Immature natural killer cell (primary cell): ENCODE measurements around the gene ATP8B1. TPM values are rescaled to one million over a fixed set of nuclear protein-coding genes. Genes with fewer than 3 reads are reported as not detected.
"Not testable (repeated sequence)": the region's sequence is repeated elsewhere in the genome, so short reads cannot be mapped to it uniquely, and the experiment has no call there.

Experiments
- DNase-seq, 3 donors: peaks; one replicate each; pipeline ENCODE4 v3.0.0; 2022; ENCODE audit warnings: mixed read lengths in 1 of 3
- H3K27ac Mint-ChIP-seq, 6 donors: one replicate each; pipeline ENCODE4 v1.8.0; 2020; ENCODE audit warnings: mixed read lengths in 6 of 6, mild to moderate bottlenecking in 5 of 6, inconsistent platforms in 4 of 6, moderate library complexity in 3 of 6
- H3K27me3 Mint-ChIP-seq, 3 donors: one replicate each; pipeline ENCODE4 v1.8.0; 2020 to 2021; ENCODE audit warnings: low read depth in 3 of 3, mild to moderate bottlenecking in 3 of 3, mixed read lengths in 3 of 3, moderate library complexity in 3 of 3, inconsistent platforms in 1 of 3
- H3K36me3 Mint-ChIP-seq, 3 donors: one replicate each; pipeline ENCODE4 v1.8.0; 2020; ENCODE audit warnings: mixed read lengths in 3 of 3, inconsistent platforms in 2 of 3, mild to moderate bottlenecking in 2 of 3
- H3K4me1 Mint-ChIP-seq, 2 donors: one replicate each; pipeline ENCODE4 v1.8.0; 2020; ENCODE audit warnings: inconsistent platforms in 2 of 2, mild to moderate bottlenecking in 2 of 2, mixed read lengths in 2 of 2, moderate library complexity in 1 of 2
- H3K4me3 Mint-ChIP-seq, 5 donors: one replicate each; pipeline ENCODE4 v1.8.0; 2020; ENCODE audit warnings: mild to moderate bottlenecking in 5 of 5, mixed read lengths in 5 of 5, inconsistent platforms in 3 of 5, moderate library complexity in 3 of 5
- H3K9me3 Mint-ChIP-seq, 6 donors: one replicate each; pipeline ENCODE4 v1.8.0; 2020; ENCODE audit warnings: mild to moderate bottlenecking in 6 of 6, mixed read lengths in 6 of 6, inconsistent platforms in 4 of 6, moderate library complexity in 3 of 6
- polyA plus RNA-seq, 3 donors: library from polyadenylated mRNA; unstranded; fragments of 300-500 nt; fragmentation: Illumina TruSeq; gene quantifications; one replicate each; pipeline ENCODE4 v1.2.3, GENCODE V29; 2021

The ATP8B1 gene
- polyA plus RNA-seq, result under 1 TPM in 1 of 3 donors, not detected in 2; 0.55 TPM

DNA sequence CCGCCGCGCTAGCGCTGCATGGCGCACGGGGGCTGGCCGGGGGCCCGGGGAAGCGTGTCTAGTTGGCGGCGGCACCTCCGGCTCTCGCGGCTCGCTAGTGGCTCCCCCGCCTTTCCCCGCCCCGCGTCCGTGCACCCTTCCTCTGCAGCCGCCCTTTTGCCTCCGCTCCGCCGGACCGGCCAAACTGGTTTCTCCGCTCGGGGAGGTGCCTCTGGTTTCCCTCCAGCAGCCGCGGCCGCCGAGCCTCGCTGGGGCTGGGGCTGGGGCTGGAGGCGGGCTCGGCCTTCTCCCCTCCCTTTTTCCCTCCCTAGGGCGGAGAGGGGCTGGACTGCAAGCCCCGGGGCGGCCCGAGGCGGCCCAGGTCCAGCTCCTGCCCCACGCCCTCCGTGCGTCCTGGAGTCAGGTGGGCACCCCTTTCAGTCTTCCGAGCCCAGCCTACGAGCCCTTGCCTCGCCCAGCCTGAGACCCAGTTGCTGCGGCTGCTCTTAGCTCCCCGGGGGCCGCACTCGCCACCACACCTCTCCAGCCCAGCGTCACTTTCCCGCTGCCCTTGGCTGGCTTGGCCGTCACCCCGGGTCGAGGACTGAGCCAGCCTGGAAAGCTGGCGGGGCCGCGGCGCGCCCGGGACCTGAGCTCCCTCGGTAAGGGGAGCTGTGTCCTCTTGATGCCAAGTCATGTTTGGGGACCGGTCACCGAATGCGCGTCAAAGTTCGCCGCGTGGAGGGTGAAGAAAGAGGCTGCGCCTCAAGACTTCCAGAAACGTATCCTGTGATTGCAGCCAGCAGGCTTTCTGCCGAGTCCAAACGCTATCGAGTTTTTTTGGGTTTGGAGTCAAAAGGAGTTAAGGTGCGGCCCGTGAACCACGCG, at the start of gene ATP8B1:
Gene ATP8B1 (minus strand): TSS at position 213 of the 867 bp plus-strand sequence. CDS start 71,508 bp downstream, outside the sequence.
- peaks cover 0 to 11% of the 10 kb centered on the region in 2 donors for H3K4me1 Mint-ChIP-seq
- H3K36me3 Mint-ChIP-seq, result peaks cover 0 to 8% (median 4%) of the 10 kb centered on the region in 3 donors
- H3K27ac Mint-ChIP-seq, result no peak within 1 kb of the TSS
- H3K9me3 Mint-ChIP-seq, result no peaks in the 10 kb centered on the region
- peak within 1 kb of the TSS; percentile 18 to 60 (median 41) for H3K4me3 Mint-ChIP-seq
- DNase-seq, result no peak
- peaks cover 10 to 20% (median 11%) of the 10 kb centered on the region in 3 donors for H3K27me3 Mint-ChIP-seq

DNA sequence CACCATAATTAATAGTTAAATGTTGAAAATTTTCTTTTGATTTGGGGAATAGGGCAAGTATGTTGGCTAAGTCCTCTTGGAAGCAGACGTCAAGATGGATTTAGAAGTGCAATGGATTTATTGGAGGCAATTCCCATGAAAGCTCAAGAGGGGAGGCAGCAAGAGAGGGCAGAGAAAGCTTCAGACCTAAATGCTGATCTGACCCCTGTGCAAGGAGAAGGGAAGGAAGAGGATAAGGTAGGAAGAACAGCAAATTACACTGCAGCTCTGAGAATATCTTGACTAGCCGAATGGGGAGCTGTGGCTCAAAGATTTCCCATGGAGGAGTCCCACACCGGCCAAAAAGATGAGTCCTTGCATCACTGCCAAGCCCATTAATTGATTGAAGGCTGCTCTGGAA, 46.9 kb upstream of the ATP8B1 start:
- Mint-ChIP-seq H3K36me3 (no peaks in the 10 kb centered on the region), H3K9me3 (no peaks in the 10 kb centered on the region), H3K4me1 (no peaks in the 10 kb centered on the region), H3K4me3 (no peak overlapping the region), H3K27ac (no peak overlapping the region), H3K27me3 (peaks cover 6 to 11% (median 8%) of the 10 kb centered on the region in 3 donors)
- DNase-seq, result no peak

- H3K9me3 Mint-ChIP-seq, DNase-seq, H3K27ac Mint-ChIP-seq, H3K4me1 Mint-ChIP-seq, H3K4me3 Mint-ChIP-seq, H3K36me3 Mint-ChIP-seq: not testable (repeated sequence)
- peaks cover 8 to 11% (median 8%) of the 10 kb centered on the region in 3 donors for H3K27me3 Mint-ChIP-seq
These were observed 45.3 kb upstream of the ATP8B1 start for GRCh38 chr18:57848374-57848773.

DNA sequence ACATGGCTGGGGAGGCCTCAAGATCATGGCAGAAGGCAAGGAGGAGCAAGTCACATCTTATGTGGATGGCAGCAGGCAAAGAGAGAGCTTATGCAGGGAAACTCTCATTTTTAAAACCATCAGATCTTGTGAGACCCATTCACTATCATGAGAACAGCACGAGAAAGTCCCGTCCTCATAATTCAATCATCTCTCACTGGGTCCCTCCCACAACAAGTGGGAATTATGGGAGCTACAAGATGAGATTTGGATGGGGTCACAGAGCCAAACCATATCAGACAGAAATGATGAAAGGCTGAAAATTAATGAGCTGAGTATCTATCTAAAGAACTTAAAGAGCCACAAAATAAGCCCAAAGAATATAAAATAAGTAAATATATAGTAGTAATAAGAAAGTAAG, 44.3 kb upstream of the ATP8B1 start:
- H3K27ac Mint-ChIP-seq, DNase-seq, H3K4me3 Mint-ChIP-seq, H3K9me3 Mint-ChIP-seq, H3K36me3 Mint-ChIP-seq, H3K4me1 Mint-ChIP-seq: not testable (repeated sequence)
- peaks cover 8 to 11% (median 8%) of the 10 kb centered on the region in 3 donors for H3K27me3 Mint-ChIP-seq

DNA sequence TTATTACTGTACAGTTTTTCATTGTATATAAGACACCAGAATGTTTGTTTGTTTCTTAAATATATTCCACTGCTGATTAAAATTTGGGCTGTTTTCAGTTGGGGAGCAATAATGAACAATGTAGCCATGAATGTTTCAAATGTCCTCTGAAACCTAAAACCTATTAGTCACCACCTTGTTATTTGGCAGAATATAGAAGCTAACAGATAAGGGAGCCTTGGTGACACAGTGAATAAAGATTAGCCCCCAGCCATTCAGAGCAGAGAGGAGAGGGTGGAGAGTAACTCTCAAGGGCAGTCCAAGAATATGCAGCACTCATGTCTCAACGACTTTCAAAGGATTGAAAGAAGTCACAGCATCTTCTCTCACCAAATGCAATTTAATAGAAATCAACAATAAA, 43.1 kb upstream of the ATP8B1 start:
- Mint-ChIP-seq H3K9me3 (no peaks in the 10 kb centered on the region), H3K4me1 (no peaks in the 10 kb centered on the region), H3K4me3 (no peak overlapping the region), H3K36me3 (no peaks in the 10 kb centered on the region), H3K27ac (no peak overlapping the region), H3K27me3 (peaks cover 2 to 11% (median 5%) of the 10 kb centered on the region in 3 donors)
- DNase-seq, result no peak

GRCh38 chr18:57845605-57846074, 42.5 kb upstream of the ATP8B1 start:
- H3K9me3 Mint-ChIP-seq, result no peaks in the 10 kb centered on the region
- no peak overlapping the region for H3K27ac Mint-ChIP-seq
- H3K36me3 Mint-ChIP-seq, result no peaks in the 10 kb centered on the region
- no peak overlapping the region for H3K4me3 Mint-ChIP-seq
- no peak for DNase-seq
- no peaks in the 10 kb centered on the region for H3K4me1 Mint-ChIP-seq
- peaks cover 2 to 9% (median 5%) of the 10 kb centered on the region in 3 donors for H3K27me3 Mint-ChIP-seq

DNA sequence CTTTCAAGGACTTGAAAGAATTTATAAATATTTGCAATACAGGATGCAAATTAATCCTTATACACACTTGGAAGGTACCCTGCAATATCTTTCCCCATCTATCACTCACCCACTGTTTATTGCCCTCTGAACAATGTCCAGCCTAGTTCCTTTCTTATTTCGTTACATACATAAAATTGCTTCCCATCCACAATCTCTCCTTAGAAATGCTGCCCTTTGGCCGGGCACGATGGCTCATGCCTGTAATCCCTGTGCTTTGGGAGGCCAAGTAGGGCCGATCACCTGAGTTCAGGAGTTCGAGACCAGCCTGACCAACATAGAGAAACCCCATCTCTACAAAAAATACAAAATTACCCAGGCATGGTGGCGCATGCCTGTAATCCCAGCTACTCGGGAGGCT, 41.2 kb upstream of the ATP8B1 start:
- no peaks in the 10 kb centered on the region for H3K4me1 Mint-ChIP-seq
- H3K27ac Mint-ChIP-seq, result no peak overlapping the region
- H3K4me3 Mint-ChIP-seq, result no peak overlapping the region
- no peak for DNase-seq
- H3K9me3 Mint-ChIP-seq, result no peaks in the 10 kb centered on the region
- H3K36me3 Mint-ChIP-seq, result no peaks in the 10 kb centered on the region
- peaks cover 2 to 5% (median 4%) of the 10 kb centered on the region in 3 donors for H3K27me3 Mint-ChIP-seq

- no peaks in the 10 kb centered on the region for H3K4me1 Mint-ChIP-seq
- peaks cover 0 to 5% (median 2%) of the 10 kb centered on the region in 3 donors for H3K27me3 Mint-ChIP-seq
- H3K4me3 Mint-ChIP-seq, result no peak overlapping the region
- DNase-seq, result no peak
- H3K9me3 Mint-ChIP-seq, result no peaks in the 10 kb centered on the region
- H3K27ac Mint-ChIP-seq, result no peak overlapping the region
- H3K36me3 Mint-ChIP-seq, result no peaks in the 10 kb centered on the region
These were observed 40.3 kb upstream of the ATP8B1 start for GRCh38 chr18:57843386-57843785.

DNA sequence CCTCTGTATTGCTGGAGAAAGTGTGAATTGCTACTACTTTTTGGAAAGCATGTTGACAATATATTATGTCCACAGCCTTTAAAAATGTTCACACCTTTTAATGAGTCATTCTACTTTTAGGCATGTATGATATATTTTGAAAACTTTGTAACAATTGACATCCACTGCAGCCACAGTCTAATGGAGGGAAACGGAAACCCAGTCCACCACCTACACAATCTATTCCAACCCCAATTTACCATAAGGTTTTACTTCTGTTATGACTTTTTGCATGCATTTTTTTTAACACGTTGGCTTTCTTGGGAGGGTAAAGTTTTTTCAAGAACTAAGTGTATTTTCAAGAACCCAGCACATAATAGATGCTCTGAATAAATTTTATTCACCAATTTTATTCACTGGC, 38.5 kb upstream of the ATP8B1 start:
- H3K27ac Mint-ChIP-seq, result no peak overlapping the region
- no peaks in the 10 kb centered on the region for H3K36me3 Mint-ChIP-seq
- peaks cover under 1 to 7% (median 2%) of the 10 kb centered on the region in 3 donors for H3K27me3 Mint-ChIP-seq
- DNase-seq, result no peak
- no peaks in the 10 kb centered on the region for H3K4me1 Mint-ChIP-seq
- no peak overlapping the region for H3K4me3 Mint-ChIP-seq
- H3K9me3 Mint-ChIP-seq, result no peaks in the 10 kb centered on the region

DNA sequence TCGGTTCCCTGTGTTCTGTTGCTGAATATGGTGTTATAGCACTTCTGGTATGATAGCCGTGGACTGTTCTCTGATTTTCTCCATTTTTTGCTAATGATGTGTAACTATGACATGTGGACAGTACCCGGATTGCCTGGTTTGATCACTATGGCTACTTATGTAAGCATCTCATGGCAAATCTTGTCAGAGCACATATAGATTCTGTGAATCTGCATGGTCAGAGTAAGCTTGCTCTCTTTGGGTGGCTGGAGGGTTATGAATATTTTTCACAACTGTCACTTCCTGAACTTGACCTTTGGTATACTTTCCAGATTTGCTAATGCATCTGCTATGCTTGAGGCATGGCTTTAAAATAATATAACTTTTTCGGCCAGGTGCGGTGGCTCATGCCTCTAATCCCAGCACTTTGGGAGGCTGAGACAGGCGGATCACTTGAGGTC, 36.8 kb upstream of the ATP8B1 start:
- Mint-ChIP-seq H3K27me3 (peaks cover 4 to 8% (median 5%) of the 10 kb centered on the region in 3 donors), H3K4me1 (no peaks in the 10 kb centered on the region), H3K36me3 (no peaks in the 10 kb centered on the region), H3K4me3 (no peak overlapping the region), H3K9me3 (peaks cover 0 to 3% (median 0%) of the 10 kb centered on the region in 6 donors), H3K27ac (no peak overlapping the region)
- no peak for DNase-seq

DNA sequence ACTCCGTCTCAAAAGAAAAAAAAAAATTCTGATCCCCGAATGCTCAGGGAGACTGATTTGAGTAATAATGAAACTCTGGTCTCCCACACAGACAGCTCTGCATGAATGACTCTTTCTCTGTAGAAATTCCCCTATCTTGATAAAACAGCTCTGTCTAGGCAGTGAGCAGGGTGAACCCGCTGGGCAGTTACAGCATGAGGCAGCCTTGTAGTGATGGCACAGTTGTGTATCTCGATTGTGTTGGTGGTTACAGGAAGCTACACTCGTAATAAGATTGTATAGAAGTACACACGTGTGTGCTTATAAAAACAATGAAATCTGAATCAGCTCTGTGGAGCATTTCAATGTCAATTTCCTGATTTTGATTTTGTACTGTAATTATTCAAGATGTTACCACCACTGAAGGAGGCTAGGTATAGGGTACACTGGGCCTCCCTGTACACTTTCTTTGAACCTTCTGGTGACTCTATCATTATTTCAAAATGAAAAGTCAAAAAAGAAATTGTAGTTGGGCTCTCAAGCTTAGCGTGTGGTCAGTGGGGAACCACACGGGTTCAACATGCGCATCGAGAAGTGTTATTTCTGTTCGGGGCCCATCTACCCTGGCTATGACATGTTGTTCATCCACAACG, 34.9 kb upstream of the ATP8B1 start:
- Mint-ChIP-seq H3K36me3 (no peaks in the 10 kb centered on the region), H3K27me3 (peaks cover 5 to 6% (median 5%) of the 10 kb centered on the region in 3 donors), H3K27ac (no peak overlapping the region), H3K4me3 (no peak overlapping the region), H3K4me1 (peaks cover 7 to 11% of the 10 kb centered on the region in 2 donors), H3K9me3 (peaks cover 0 to 3% (median 0%) of the 10 kb centered on the region in 6 donors)
- DNase-seq, result no peak

GRCh38 chr18:57836557-57836956, 33.4 kb upstream of the ATP8B1 start:
- Mint-ChIP-seq H3K4me3 (no peak overlapping the region), H3K27me3 (peaks cover 5 to 7% (median 6%) of the 10 kb centered on the region in 3 donors), H3K4me1 (peaks cover 7 to 26% of the 10 kb centered on the region in 2 donors)

GRCh38 chr18:57835904-57836303, 32.8 kb upstream of the ATP8B1 start:
- peaks cover 5 to 7% (median 6%) of the 10 kb centered on the region in 3 donors for H3K27me3 Mint-ChIP-seq
- no peak overlapping the region for H3K4me3 Mint-ChIP-seq
- peaks cover 7 to 30% of the 10 kb centered on the region in 2 donors for H3K4me1 Mint-ChIP-seq
- H3K27ac Mint-ChIP-seq, result no peak overlapping the region
- H3K9me3 Mint-ChIP-seq, result peaks cover 0 to 11% (median 3%) of the 10 kb centered on the region in 6 donors
- no peak for DNase-seq
- H3K36me3 Mint-ChIP-seq, result peaks cover 0 to 4% (median 0%) of the 10 kb centered on the region in 3 donors

More at GRCh38 chr18:57836557-57836956, 33.4 kb upstream of the ATP8B1 start:
- DNase-seq, result no peak
- peaks cover 0 to 9% (median 3%) of the 10 kb centered on the region in 6 donors for H3K9me3 Mint-ChIP-seq
- no peak overlapping the region for H3K27ac Mint-ChIP-seq
- peaks cover 0 to 2% (median 0%) of the 10 kb centered on the region in 3 donors for H3K36me3 Mint-ChIP-seq

DNA sequence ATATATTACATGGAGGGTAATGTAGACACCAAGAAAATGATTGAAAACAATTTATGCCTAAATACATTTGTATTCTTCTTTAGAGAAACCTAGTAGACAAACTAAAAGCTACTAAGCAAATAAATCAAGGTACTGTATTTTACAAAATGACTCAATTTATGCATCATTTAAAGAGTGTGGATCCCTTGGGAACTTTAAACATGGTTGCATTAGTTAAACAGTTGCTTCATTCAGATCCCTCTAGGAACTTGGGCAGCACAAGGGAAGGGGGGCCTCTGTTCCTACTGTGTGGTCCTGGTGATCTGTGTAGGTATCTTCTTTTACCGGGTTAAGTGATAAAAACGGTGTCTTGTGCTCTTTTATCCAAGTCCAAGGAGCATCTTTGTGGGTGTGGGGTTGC, 31.5 kb upstream of the ATP8B1 start:
- peaks cover 7 to 30% of the 10 kb centered on the region in 2 donors for H3K4me1 Mint-ChIP-seq
- H3K4me3 Mint-ChIP-seq, result no peak overlapping the region
- peaks cover 0 to 11% (median 4%) of the 10 kb centered on the region in 6 donors for H3K9me3 Mint-ChIP-seq

More for the DNA sequence above, 31.5 kb upstream of the ATP8B1 start:
- DNase-seq, result no peak
- peaks cover 7 to 11% (median 9%) of the 10 kb centered on the region in 3 donors for H3K27me3 Mint-ChIP-seq
- H3K27ac Mint-ChIP-seq, result no peak overlapping the region
- peaks cover 0 to 4% (median 0%) of the 10 kb centered on the region in 3 donors for H3K36me3 Mint-ChIP-seq
